Stomach (tissue), 9 donors: ENCODE data around the gene EDC3. TPM values are rescaled to one million over a fixed set of nuclear protein-coding genes. Genes with fewer than 3 reads are reported as not detected.

Experiments used
- DNase-seq, 2 donors: peaks; one replicate each; pipeline versions ENCODE4 v3.0.0 to v3.0.0-alpha.2; 2013 to 2019
- H3K27ac ChIP-seq, 5 donors: fragments of 200-600 bp in 4 of 5; sonication (generic) in 4 of 5; one replicate each; pipeline ENCODE4 v1.5.1; 2013 to 2019; ENCODE audit warnings: mild to moderate bottlenecking in 1 of 5, moderate library complexity in 1 of 5
- H3K27me3 ChIP-seq, 3 donors: fragments of 200-600 bp; sonication (generic); one replicate each; pipeline ENCODE4 v1.5.1; 2017 to 2019; ENCODE audit warnings: mixed run types in 1 of 3
- H3K36me3 ChIP-seq, 4 donors: fragments of 200-600 bp; sonication (generic); 1 replicate in 3 of 4; 2 replicates in 1 of 4; pipeline ENCODE4 v1.5.1; 2016 to 2019
- H3K4me1 ChIP-seq, 4 donors: fragments of 200-600 bp; sonication (generic); one replicate each; pipeline ENCODE4 v1.5.1; 2016 to 2019
- H3K4me3 ChIP-seq, 4 donors: fragments of 200-600 bp; sonication (generic) in 3 of 4; one replicate each; pipeline ENCODE4 v1.5.1; 2016 to 2019; ENCODE audit warnings: mild to moderate bottlenecking in 1 of 4
- H3K9me3 ChIP-seq, 4 donors: fragments of 200-600 bp; sonication (generic); one replicate each; pipeline ENCODE4 v1.5.1; 2016 to 2019
- EP300 ChIP-seq: sonication (generic); formaldehyde crosslinking; IDR thresholded peaks from one replicate; pipeline ENCODE4 v1.6.1; 2017; ENCODE audit warnings: antibody characterized with exemption
- POLR2A ChIP-seq, 4 donors: fragments of 450-650 bp; IDR thresholded peaks; one replicate each; pipeline ENCODE4 v1.6.1; 2016; ENCODE audit warnings: antibody characterized with exemption in 4 of 4, control low read depth in 2 of 4, mild to moderate bottlenecking in 1 of 4, moderate library complexity in 1 of 4
- POLR2AphosphoS5 ChIP-seq, 3 donors: sonication (generic); formaldehyde crosslinking; IDR thresholded peaks; one replicate each; pipeline ENCODE4 v1.6.1; 2016; ENCODE audit warnings: antibody characterized with exemption in 3 of 3
- WGBS, 5 donors: extraction: QIAGEN DNeasy Blood & Tissue Kit in 3 of 5; methylation state at CpG; one replicate each; pipeline versions ENCODE4 v1.1.5 to v1.1.7; 2013 to 2018; 5-methylcytosine and 5-hydroxymethylcytosine counted together
- intact Hi-C: fragments of 100-400 bp; cut with DNase I; formaldehyde crosslinking; loops from one replicate; pipeline ENCODE4 v1.15.1; 2023; ENCODE audit warnings: low total_unique reads
- polyA plus RNA-seq, 3 donors: library from polyadenylated mRNA; stranded (reverse); fragments of 200-250 nt; gene quantifications; one replicate each; pipeline ENCODE4 v1.2.3, GENCODE V29; 2013
- total RNA-seq, 5 donors: library from RNA; depleted of rRNA; stranded (reverse); fragments of >200 nt; gene quantifications; one replicate each; pipeline versions ENCODE4 v1.1.0 to v1.2.3, GENCODE V29; 2014 to 2016
- TF ChIP-seq, protein P1 (sequence below), 7 experiments: fragments of 450-650 bp in 4 of 7; fragments of 200-600 bp in 3 of 7; sonication (generic) in 3 of 7; IDR thresholded peaks; one replicate each; pipeline ENCODE4 v1.5.1; 2016 to 2019; ENCODE audit warnings: antibody characterized with exemption in 7 of 7, control low read depth in 2 of 7, mild to moderate bottlenecking in 1 of 7
- donor health status: healthy with polysubstance abuse.
- donor health status: Bipolar disorder and iron deficiency.
- donor health status: healthy.

The EDC3 gene
- total and polyA plus RNA-seq, 8 donors = 8.8 to 42.6 (median 14.6) TPM

DNA sequence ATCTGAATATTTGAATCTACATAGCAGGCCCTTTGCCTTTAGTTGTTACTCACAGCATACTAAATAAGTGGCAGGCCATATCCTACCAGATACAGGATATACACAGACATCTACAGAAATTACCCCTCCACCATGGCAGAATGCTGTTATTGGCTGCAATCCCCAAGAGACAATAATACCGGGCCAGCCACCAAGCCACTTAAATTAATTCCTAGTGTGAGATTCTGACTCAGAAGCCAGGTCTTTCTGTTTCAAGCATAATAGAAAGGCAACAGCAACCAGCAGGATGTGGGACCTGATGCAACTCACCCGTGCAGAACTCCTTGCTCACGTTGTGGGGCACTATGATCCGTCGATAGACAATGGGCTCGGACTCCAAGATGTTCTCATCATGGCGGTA, 40.4 kb downstream of the EDC3 start:
- H3K4me1 ChIP-seq = peaks cover 16 to 63% (median 26%) of the 10 kb centered on the region in 4 donors
- 84 to 89% (median 87%) methylated on average over 7 of the region's 7 CpGs for WGBS, 5 donors
- intact Hi-C loops = no loop called here

DNA sequence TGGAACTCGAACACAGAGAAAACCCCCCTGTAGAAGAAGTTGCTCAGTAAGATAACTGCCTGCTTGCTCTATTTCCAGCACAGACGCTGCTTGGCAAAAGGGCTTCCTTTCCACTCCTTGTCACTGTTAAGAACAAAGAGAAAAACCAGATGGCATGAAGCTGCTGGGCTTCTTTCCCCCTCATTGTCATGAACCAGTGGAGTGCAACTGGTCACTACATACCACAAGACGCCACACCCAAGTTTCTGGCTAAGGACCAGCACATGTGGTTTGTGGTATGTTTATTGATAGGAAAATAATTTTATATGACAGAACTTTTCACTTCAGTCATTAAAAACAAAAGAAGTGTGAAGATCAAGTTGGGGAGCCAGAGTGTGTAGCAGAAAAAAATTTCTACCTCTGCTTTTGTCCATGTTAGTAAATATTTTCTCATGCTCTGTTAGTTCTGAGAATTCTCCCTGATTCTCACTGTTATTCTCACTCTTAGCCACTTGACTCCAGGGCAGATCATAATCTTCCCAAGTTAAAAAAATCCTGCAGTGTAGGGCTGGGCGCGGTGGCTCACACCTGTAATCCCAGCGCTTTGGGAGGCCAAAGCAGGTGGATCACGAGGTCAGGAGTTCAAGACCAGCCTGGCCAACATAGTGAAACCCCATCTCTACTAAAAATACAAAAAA, 42.3 kb downstream of the EDC3 start:
- H3K27ac ChIP-seq = peak overlapping the region in 4 of 5 donors; percentile 30 to 55 (median 46)
- no peak overlapping the region for H3K4me3 ChIP-seq
- no peaks in the 10 kb centered on the region for H3K9me3 ChIP-seq
- WGBS, 5 donors = 55 to 70% (median 60%) methylated on average over 7 of the region's 7 CpGs
- no peaks in the 10 kb centered on the region for H3K27me3 ChIP-seq
- H3K4me1 ChIP-seq = peaks cover 16 to 69% (median 26%) of the 10 kb centered on the region in 4 donors
- H3K36me3 ChIP-seq = peaks cover 0 to 24% (median 15%) of the 10 kb centered on the region in 4 donors
- peak; percentile 63 to 80 for DNase-seq
- intact Hi-C loops = no loop called here
- TF ChIP-seq POLR2AphosphoS5 (IDR thresholded peaks at IDR 0.05) (peak in 1 of 3 donors; percentile 7), EP300 (no peak)

More for the DNA sequence above, 40.4 kb downstream of the EDC3 start:
- DNase-seq = no peak
- Histone ChIP-seq H3K27me3 (no peaks in the 10 kb centered on the region), H3K36me3 (peaks cover 0 to 24% (median 15%) of the 10 kb centered on the region in 4 donors), H3K4me3 (no peak overlapping the region), H3K27ac (peak overlapping the region in 2 of 5 donors; percentile 3 to 55), H3K9me3 (no peaks in the 10 kb centered on the region)
- TF ChIP-seq, protein P1, sequence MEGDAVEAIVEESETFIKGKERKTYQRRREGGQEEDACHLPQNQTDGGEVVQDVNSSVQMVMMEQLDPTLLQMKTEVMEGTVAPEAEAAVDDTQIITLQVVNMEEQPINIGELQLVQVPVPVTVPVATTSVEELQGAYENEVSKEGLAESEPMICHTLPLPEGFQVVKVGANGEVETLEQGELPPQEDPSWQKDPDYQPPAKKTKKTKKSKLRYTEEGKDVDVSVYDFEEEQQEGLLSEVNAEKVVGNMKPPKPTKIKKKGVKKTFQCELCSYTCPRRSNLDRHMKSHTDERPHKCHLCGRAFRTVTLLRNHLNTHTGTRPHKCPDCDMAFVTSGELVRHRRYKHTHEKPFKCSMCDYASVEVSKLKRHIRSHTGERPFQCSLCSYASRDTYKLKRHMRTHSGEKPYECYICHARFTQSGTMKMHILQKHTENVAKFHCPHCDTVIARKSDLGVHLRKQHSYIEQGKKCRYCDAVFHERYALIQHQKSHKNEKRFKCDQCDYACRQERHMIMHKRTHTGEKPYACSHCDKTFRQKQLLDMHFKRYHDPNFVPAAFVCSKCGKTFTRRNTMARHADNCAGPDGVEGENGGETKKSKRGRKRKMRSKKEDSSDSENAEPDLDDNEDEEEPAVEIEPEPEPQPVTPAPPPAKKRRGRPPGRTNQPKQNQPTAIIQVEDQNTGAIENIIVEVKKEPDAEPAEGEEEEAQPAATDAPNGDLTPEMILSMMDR (IDR thresholded peaks at IDR 0.05) = no peak
- TF ChIP-seq POLR2A (IDR thresholded peaks at IDR 0.05) (no peak), POLR2AphosphoS5 (IDR thresholded peaks at IDR 0.05) (no peak)

DNA sequence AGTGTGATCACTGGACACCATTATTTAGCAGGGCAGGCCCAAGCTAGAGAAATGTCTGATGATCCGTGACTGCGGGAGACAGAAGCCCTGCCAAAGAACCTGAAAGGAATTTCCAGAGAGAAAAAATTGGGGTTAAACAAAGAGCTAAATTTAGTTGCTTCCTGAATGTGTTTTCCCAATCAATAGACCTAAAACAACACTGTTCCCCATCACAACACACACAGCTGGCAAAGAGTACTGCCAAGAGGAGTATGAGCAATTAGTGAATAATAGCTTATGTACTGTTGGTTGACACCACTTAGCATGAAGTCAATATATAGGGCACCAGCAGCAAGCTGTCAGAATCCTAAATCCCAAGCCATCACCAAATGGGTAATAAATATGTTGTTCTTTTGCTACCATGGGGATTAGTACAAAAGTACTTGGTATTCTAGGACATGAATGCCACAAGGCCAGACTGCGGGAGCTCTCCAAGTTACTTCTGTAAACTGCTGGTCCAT, 44.5 kb downstream of the EDC3 start:
- DNase-seq = no peak
- H3K36me3 ChIP-seq = peaks cover 3 to 32% (median 20%) of the 10 kb centered on the region in 4 donors
- no peaks in the 10 kb centered on the region for H3K9me3 ChIP-seq
- WGBS, 5 donors = 80 to 82% (median 81%) methylated on average over 3 of the region's 3 CpGs
- intact Hi-C loops = no loop called here
- H3K4me1 ChIP-seq = peaks cover 16 to 70% (median 21%) of the 10 kb centered on the region in 4 donors
- no peaks in the 10 kb centered on the region for H3K27me3 ChIP-seq
- H3K4me3 ChIP-seq = no peak overlapping the region
- TF ChIP-seq EP300 (no peak), POLR2A (IDR thresholded peaks at IDR 0.05) (no peak), POLR2AphosphoS5 (IDR thresholded peaks at IDR 0.05) (no peak)
- TF ChIP-seq, protein P1 (IDR thresholded peaks at IDR 0.05) = no peak
- peak overlapping the region in 2 of 5 donors; percentile 7 to 23 for H3K27ac ChIP-seq

- Histone ChIP-seq H3K27me3 (no peaks in the 10 kb centered on the region), H3K36me3 (peaks cover 3 to 25% (median 15%) of the 10 kb centered on the region in 4 donors), H3K9me3 (no peaks in the 10 kb centered on the region), H3K4me1 (peaks cover 13 to 66% (median 17%) of the 10 kb centered on the region in 4 donors), H3K4me3 (no peak overlapping the region), H3K27ac (no peak overlapping the region)
- TF ChIP-seq POLR2AphosphoS5 (IDR thresholded peaks at IDR 0.05) = no peak
- TF ChIP-seq, protein P1 (IDR thresholded peaks at IDR 0.05) = no peak
- no peak for TF ChIP-seq EP300
- TF ChIP-seq POLR2A (IDR thresholded peaks at IDR 0.05) = no peak
- WGBS, 5 donors = 76 to 90% (median 85%) methylated on average over 5 of the region's 5 CpGs
- DNase-seq = no peak
- intact Hi-C loops = no loop called here
Measured at GRCh38 chr15:74648051-74648842, 47.6 kb downstream of the EDC3 start.
